ENCODE results near the gene CCDC73.
"Not testable (repeated sequence)": the region's sequence is repeated elsewhere in the genome, so short reads cannot be mapped to it uniquely, and the experiment has no call there.

CCDC73 gene

GRCh38 chr11:32613500-32614151, 180.8 kb downstream of the CCDC73 start:
- DNase-seq (ENCODE audit: insufficient read length, low spot score) (no peak), FAIRE-seq (no peak)
- TF ChIP-seq, protein P1, sequence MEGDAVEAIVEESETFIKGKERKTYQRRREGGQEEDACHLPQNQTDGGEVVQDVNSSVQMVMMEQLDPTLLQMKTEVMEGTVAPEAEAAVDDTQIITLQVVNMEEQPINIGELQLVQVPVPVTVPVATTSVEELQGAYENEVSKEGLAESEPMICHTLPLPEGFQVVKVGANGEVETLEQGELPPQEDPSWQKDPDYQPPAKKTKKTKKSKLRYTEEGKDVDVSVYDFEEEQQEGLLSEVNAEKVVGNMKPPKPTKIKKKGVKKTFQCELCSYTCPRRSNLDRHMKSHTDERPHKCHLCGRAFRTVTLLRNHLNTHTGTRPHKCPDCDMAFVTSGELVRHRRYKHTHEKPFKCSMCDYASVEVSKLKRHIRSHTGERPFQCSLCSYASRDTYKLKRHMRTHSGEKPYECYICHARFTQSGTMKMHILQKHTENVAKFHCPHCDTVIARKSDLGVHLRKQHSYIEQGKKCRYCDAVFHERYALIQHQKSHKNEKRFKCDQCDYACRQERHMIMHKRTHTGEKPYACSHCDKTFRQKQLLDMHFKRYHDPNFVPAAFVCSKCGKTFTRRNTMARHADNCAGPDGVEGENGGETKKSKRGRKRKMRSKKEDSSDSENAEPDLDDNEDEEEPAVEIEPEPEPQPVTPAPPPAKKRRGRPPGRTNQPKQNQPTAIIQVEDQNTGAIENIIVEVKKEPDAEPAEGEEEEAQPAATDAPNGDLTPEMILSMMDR (IDR thresholded peaks at IDR 0.05; ENCODE audit: insufficient read depth, missing control alignments), result no peak

- no peak for FAIRE-seq
- no peak for DNase-seq (ENCODE audit: insufficient read length, low spot score)
- TF ChIP-seq, protein P1 (IDR thresholded peaks at IDR 0.05; ENCODE audit: insufficient read depth, missing control alignments), result no peak
These were observed 183.6 kb downstream of the CCDC73 start for GRCh38 chr11:32610797-32611352.

GRCh38 chr11:32608826-32609225, 185.6 kb downstream of the CCDC73 start:
- not testable (repeated sequence) for FAIRE-seq; DNase-seq (ENCODE audit: insufficient read length, low spot score)

DNA sequence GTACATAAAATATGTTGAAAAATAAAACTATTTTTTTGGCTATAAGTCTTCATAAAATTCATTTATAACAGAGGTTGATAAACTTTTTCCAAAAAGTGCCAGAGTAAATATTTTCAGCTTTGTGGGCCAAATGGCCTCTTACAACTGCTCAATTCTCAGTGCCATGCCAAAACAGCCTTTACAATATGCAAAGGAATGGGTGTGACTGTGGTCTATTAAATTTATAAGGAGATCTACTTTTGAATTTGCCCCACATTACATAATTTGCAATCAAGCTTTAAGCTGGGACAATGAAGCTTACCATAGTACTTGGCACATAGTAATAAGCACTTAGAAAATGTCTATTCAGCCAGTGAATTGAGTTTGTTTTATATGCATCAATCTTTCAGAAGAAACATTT, 188.2 kb downstream of the CCDC73 start:
- DNase-seq (ENCODE audit: insufficient read length, low spot score) (no peak), FAIRE-seq (no peak)
- TF ChIP-seq, protein P1 (IDR thresholded peaks at IDR 0.05; ENCODE audit: insufficient read depth, missing control alignments), result no peak

DNA sequence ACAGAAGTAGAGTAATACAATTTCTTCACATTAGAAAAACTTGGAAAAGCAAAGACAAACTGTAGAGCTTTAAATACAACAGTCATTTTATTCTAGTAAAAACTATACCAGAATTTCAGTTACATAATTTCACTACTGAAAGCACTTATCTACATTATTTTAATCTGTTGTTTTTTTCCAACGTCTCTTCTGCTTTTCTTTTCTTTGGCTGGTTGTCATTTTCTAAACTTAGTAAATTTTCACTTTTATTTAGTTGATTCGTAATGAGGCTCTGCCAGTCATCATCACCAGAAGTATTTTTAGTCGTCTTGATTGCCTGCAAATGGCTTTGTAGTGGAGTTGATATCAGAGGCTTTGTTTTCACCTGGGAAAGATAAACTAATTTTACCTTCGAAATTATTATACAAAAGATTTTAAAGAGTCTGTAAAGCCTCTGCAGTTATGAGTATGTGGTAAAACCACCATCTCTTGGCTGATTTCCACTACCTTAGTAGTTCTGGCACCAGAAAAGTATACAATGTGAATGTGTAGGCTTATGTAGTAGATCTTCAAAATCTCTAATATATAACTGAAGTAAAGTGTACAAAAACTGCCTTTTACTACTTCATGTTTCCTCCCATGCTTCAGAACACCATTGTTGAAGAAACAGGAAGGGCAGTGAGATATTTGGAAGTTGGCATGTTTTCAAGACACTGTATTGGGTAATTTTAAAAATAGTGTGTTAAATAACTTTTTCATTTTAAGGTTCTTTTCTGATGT, 191.6 kb downstream of the CCDC73 start:
- DNase-seq (ENCODE audit: insufficient read length, low spot score) (no peak), FAIRE-seq (no peak)
- TF ChIP-seq, protein P1 (IDR thresholded peaks at IDR 0.05; ENCODE audit: insufficient read depth, missing control alignments), result no peak

- DNase-seq (ENCODE audit: insufficient read length, low spot score) (no peak), FAIRE-seq (no peak)
These were observed 196.5 kb downstream of the CCDC73 start for GRCh38 chr11:32597921-32598320.

GRCh38 chr11:32596114-32596513, 198.3 kb downstream of the CCDC73 start:
- FAIRE-seq; DNase-seq (ENCODE audit: insufficient read length, low spot score): not testable (repeated sequence)

More at GRCh38 chr11:32597921-32598320, 196.5 kb downstream of the CCDC73 start:
- TF ChIP-seq, protein P1 (IDR thresholded peaks at IDR 0.05; ENCODE audit: insufficient read depth, missing control alignments), result no peak

- FAIRE-seq (no peak), DNase-seq (ENCODE audit: insufficient read length, low spot score) (no peak)
- TF ChIP-seq, protein P1 (IDR thresholded peaks at IDR 0.05; ENCODE audit: insufficient read depth, missing control alignments), result no peak
These were observed 200.2 kb downstream of the CCDC73 start for GRCh38 chr11:32594272-32594671.

All from D721Med (cell line).